Liver (tissue), 9 donors: Measurements from ENCODE around the gene DIP2C. TPM values are rescaled to one million over a fixed set of nuclear protein-coding genes. Genes with fewer than 3 reads are reported as not detected.

ENCODE experiments used
- DNase-seq: peaks from one replicate; pipeline ENCODE4 v3.0.0-alpha.2; 2017; ENCODE audit warnings: low spot score
- H3K27ac ChIP-seq, 2 donors: one replicate each; pipeline ENCODE4 v1.7.0; 2013; ENCODE audit warnings: inconsistent platforms in 2 of 2, low read length in 2 of 2, control low read depth in 1 of 2, low read depth in 1 of 2, mild to moderate bottlenecking in 1 of 2
- H3K27me3 ChIP-seq, 4 donors: one replicate each; pipeline versions ENCODE4 v1.6.1 to v1.7.0; 2013; ENCODE audit warnings: low read length in 3 of 4, inconsistent platforms in 1 of 4, mild to moderate bottlenecking in 1 of 4, moderate library complexity in 1 of 4; ENCODE audit not compliant: control insufficient read depth in 4 of 4, insufficient read depth in 4 of 4
- H3K36me3 ChIP-seq, 4 donors: one replicate each; pipeline versions ENCODE4 v1.6.1 to v1.7.0; 2013; ENCODE audit warnings: low read length in 3 of 4, mild to moderate bottlenecking in 3 of 4, low read depth in 1 of 4, moderate library complexity in 1 of 4; ENCODE audit not compliant: control insufficient read depth in 4 of 4, insufficient read depth in 3 of 4
- H3K4me1 ChIP-seq, 4 donors: one replicate each; pipeline versions ENCODE4 v1.6.1 to v1.7.0; 2013; ENCODE audit warnings: low read length in 3 of 4, mild to moderate bottlenecking in 3 of 4, moderate library complexity in 1 of 4; ENCODE audit not compliant: control insufficient read depth in 4 of 4, insufficient read depth in 4 of 4
- H3K4me3 ChIP-seq, 3 donors: one replicate each; pipeline versions ENCODE4 v1.6.1 to v1.7.0; 2013; ENCODE audit warnings: low read length in 3 of 3, control low read depth in 1 of 3, low read depth in 1 of 3, mild to moderate bottlenecking in 1 of 3
- H3K9ac ChIP-seq, 2 donors: one replicate each; pipeline ENCODE4 v1.7.0; 2013; ENCODE audit warnings: low read length in 2 of 2, mild to moderate bottlenecking in 2 of 2, moderate library complexity in 2 of 2, control low read depth in 1 of 2, low read depth in 1 of 2
- H3K9me3 ChIP-seq, 4 donors: one replicate each; pipeline versions ENCODE4 v1.6.1 to v1.7.0; 2013; ENCODE audit warnings: low read length in 3 of 4; ENCODE audit not compliant: control insufficient read depth in 4 of 4
- CTCF ChIP-seq: fragments of 150-350 bp; IDR thresholded peaks from 2 replicates; pipeline ENCODE4 v1.5.1; 2017; ENCODE audit warnings: improper control_type of control experiment, low read depth, low read length; ENCODE audit not compliant: missing input control
- EGR1 ChIP-seq, 2 donors: IDR thresholded peaks; 2 replicates each; pipeline ENCODE4 v1.6.1; 2016 to 2018; ENCODE audit warnings: antibody characterized with exemption in 2 of 2, low read depth in 2 of 2
- FOXA1 ChIP-seq: IDR thresholded peaks from 2 replicates; pipeline ENCODE4 v1.6.1; 2016; ENCODE audit warnings: antibody characterized with exemption
- GABPA ChIP-seq, 2 donors: IDR thresholded peaks in 1 of 2; conservative IDR thresholded peaks in 1 of 2; 2 replicates each; pipeline ENCODE4 v1.6.1; 2016; ENCODE audit warnings: antibody characterized with exemption in 2 of 2, mild to moderate bottlenecking in 1 of 2, moderate library complexity in 1 of 2
- HNF4A ChIP-seq, 2 donors: conservative IDR thresholded peaks; 2 replicates each; pipeline ENCODE4 v1.6.1; 2016; ENCODE audit warnings: antibody characterized with exemption in 2 of 2, mild to moderate bottlenecking in 2 of 2
- HNF4G ChIP-seq: IDR thresholded peaks from 2 replicates; pipeline ENCODE4 v1.6.1; 2016; ENCODE audit warnings: antibody characterized with exemption
- JUND ChIP-seq, 2 donors: IDR thresholded peaks; 2 replicates each; pipeline ENCODE4 v1.6.1; 2016; ENCODE audit warnings: antibody characterized with exemption in 2 of 2
- NR2F2 ChIP-seq: IDR thresholded peaks from 2 replicates; pipeline ENCODE4 v1.6.1; 2016; ENCODE audit warnings: antibody characterized with exemption
- RAD21 ChIP-seq, 2 donors: IDR thresholded peaks; 2 replicates each; pipeline ENCODE4 v1.6.1; 2016; ENCODE audit warnings: antibody characterized with exemption in 2 of 2, mild to moderate bottlenecking in 2 of 2
- REST ChIP-seq: IDR thresholded peaks from 2 replicates; pipeline ENCODE4 v1.6.1; 2016; ENCODE audit warnings: antibody characterized with exemption, mild to moderate bottlenecking
- RXRA ChIP-seq, 2 donors: IDR thresholded peaks; 2 replicates each; pipeline ENCODE4 v1.6.1; 2017 to 2018; ENCODE audit warnings: antibody characterized with exemption in 2 of 2, mild to moderate bottlenecking in 1 of 2
- SP1 ChIP-seq: IDR thresholded peaks from 2 replicates; pipeline ENCODE4 v1.6.1; 2018; ENCODE audit warnings: antibody characterized with exemption, mild to moderate bottlenecking
- TAF1 ChIP-seq: conservative IDR thresholded peaks from 2 replicates; pipeline ENCODE4 v1.6.1; 2016; ENCODE audit warnings: antibody characterized with exemption, mild to moderate bottlenecking
- YY1 ChIP-seq: IDR thresholded peaks from 2 replicates; pipeline ENCODE4 v1.6.1; 2016; ENCODE audit warnings: antibody characterized with exemption, mild to moderate bottlenecking
- ZBTB33 ChIP-seq: IDR thresholded peaks from 2 replicates; pipeline ENCODE4 v1.6.1; 2016; ENCODE audit warnings: antibody characterized with exemption
- WGBS: extraction: QIAGEN DNeasy Blood & Tissue Kit; methylation state at CpG from one replicate; pipeline ENCODE4 v1.1.7; 2013; 5-methylcytosine and 5-hydroxymethylcytosine counted together
- polyA plus RNA-seq, 2 donors: library from polyadenylated mRNA; stranded (reverse) in 1 of 2; unstranded in 1 of 2; fragments of 200-250 nt in 1 of 2; fragments of >200 nt in 1 of 2; fragmentation: Nextera tagmentation in 1 of 2; extraction: Ambion mirVana in 1 of 2; gene quantifications; one replicate each; pipeline versions ENCODE4 v1.2.1 to v1.2.3, GENCODE V29; 2013 to 2015
- total RNA-seq, 2 donors: library from RNA; depleted of rRNA; stranded (reverse); fragments of >200 nt; gene quantifications; one replicate each; pipeline ENCODE4 v1.2.3, GENCODE V29; 2014
- TF ChIP-seq, protein P1 (sequence below): IDR thresholded peaks from 2 replicates; pipeline ENCODE4 v1.6.1; 2016; ENCODE audit warnings: antibody characterized with exemption
- TF ChIP-seq, protein P2 (sequence below): IDR thresholded peaks from 2 replicates; pipeline ENCODE4 v1.6.1; 2016; ENCODE audit warnings: antibody characterized with exemption
- donor health status: healthy.
- donor health status: healthy.
- donor health status: healthy.
- donor health status: healthy.
- donor health status: healthy.

DIP2C gene
- total and polyA plus RNA-seq, 4 donors: 4.2 to 12.2 (median 5.7) TPM

- H3K4me3 ChIP-seq: no peak overlapping the region
- no peak overlapping the region for H3K9ac ChIP-seq
- H3K36me3 ChIP-seq: no peaks in the 10 kb centered on the region
- H3K9me3 ChIP-seq: no peaks in the 10 kb centered on the region
- DNase-seq: no peak
- no peak for TF ChIP-seq TAF1
- no peak for TF ChIP-seq HNF4A (conservative IDR thresholded peaks at IDR 0.05)
- TF ChIP-seq, protein P1, sequence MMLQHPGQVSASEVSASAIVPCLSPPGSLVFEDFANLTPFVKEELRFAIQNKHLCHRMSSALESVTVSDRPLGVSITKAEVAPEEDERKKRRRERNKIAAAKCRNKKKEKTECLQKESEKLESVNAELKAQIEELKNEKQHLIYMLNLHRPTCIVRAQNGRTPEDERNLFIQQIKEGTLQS: no peak
- TF ChIP-seq HNF4G: no peak
- TF ChIP-seq RAD21 (IDR thresholded peaks at IDR 0.05): no peak
- no peak for TF ChIP-seq SP1
- TF ChIP-seq GABPA (IDR thresholded peaks at IDR 0.05 in 1 of 2, conservative IDR thresholded peaks at IDR 0.05 in 1 of 2): no peak
- TF ChIP-seq, protein P2, sequence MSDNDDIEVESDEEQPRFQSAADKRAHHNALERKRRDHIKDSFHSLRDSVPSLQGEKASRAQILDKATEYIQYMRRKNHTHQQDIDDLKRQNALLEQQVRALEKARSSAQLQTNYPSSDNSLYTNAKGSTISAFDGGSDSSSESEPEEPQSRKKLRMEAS: no peak
- no peak for TF ChIP-seq EGR1 (IDR thresholded peaks at IDR 0.05; ENCODE audit: low read depth in 2 of 2)
- no peak for TF ChIP-seq NR2F2
- no peak for TF ChIP-seq FOXA1
- no peak for TF ChIP-seq REST
- no peak for TF ChIP-seq ZBTB33
- H3K27ac ChIP-seq: no peak overlapping the region
- 92% methylated on average over 5 of the region's 5 CpGs for WGBS
- peaks cover 13 to 49% (median 39%) of the 10 kb centered on the region in 4 donors for H3K4me1 ChIP-seq
- H3K27me3 ChIP-seq: no peaks in the 10 kb centered on the region
Observed at GRCh38 chr10:310371-310770, 379.1 kb downstream of the DIP2C start.

GRCh38 chr10:308572-309085, 380.8 kb downstream of the DIP2C start:
- Histone ChIP-seq H3K27me3 (no peaks in the 10 kb centered on the region), H3K36me3 (no peaks in the 10 kb centered on the region), H3K9ac (peak overlapping the region in 1 of 2 donors; percentile 27), H3K4me3 (peak overlapping the region in 1 of 3 donors; percentile 11), H3K9me3 (no peaks in the 10 kb centered on the region), H3K27ac (peak overlapping the region; percentile 73 to 79), H3K4me1 (peaks cover 13 to 49% (median 39%) of the 10 kb centered on the region in 4 donors)
- TF ChIP-seq SP1 (peak; percentile 91), RXRA (IDR thresholded peaks at IDR 0.05) (peak; percentile 55 to 59), JUND (IDR thresholded peaks at IDR 0.05) (peak in 1 of 2 donors; percentile 23), NR2F2 (no peak), YY1 (peak; percentile 38), EGR1 (IDR thresholded peaks at IDR 0.05; ENCODE audit: low read depth in 2 of 2) (no peak), CTCF (no peak), RAD21 (IDR thresholded peaks at IDR 0.05) (peak; percentile 10 to 23), REST (peak; percentile 53), HNF4A (conservative IDR thresholded peaks at IDR 0.05) (peak; percentile 89 to 91)
- TF ChIP-seq, protein P2: peak; percentile 2
- TF ChIP-seq, protein P1: no peak
- DNase-seq: no peak
- WGBS: 31% methylated on average over 15 of the region's 15 CpGs
